Upper lobe of right lung (tissue), 1 donor: ENCODE data around the gene SH3GL3. TPM values are rescaled to one million over a fixed set of nuclear protein-coding genes. Genes with fewer than 3 reads are reported as not detected.

Experiments
- ATAC-seq: fragments of 200-7000 bp; cut with Tn5 transposase; one replicate; pipeline ENCODE4 v1.9.1; 2020; ENCODE audit warnings: mild to moderate bottlenecking, moderate library complexity
- DNase-seq: peaks from one replicate; pipeline ENCODE4 v3.0.0-alpha.2; 2020
- H3K27ac ChIP-seq: fragments of 200-600 bp; one replicate; pipeline ENCODE4 v1.8.0; 2022
- H3K27me3 ChIP-seq: fragments of 200-600 bp; one replicate; pipeline ENCODE4 v1.8.0; 2022; ENCODE audit warnings: mild to moderate bottlenecking
- H3K36me3 ChIP-seq: fragments of 200-600 bp; one replicate; pipeline ENCODE4 v1.8.0; 2022
- H3K4me1 ChIP-seq: fragments of 200-600 bp; one replicate; pipeline ENCODE4 v1.8.0; 2022
- H3K4me3 ChIP-seq: fragments of 200-600 bp; one replicate; pipeline ENCODE4 v1.8.0; 2022; ENCODE audit warnings: mild to moderate bottlenecking
- H3K9me3 ChIP-seq: fragments of 200-600 bp; one replicate; pipeline ENCODE4 v1.8.0; 2022
- CTCF ChIP-seq: fragments of 200-600 bp; IDR thresholded peaks from one replicate; pipeline ENCODE4 v1.8.0; 2022; ENCODE audit warnings: antibody characterized with exemption
- intact Hi-C: fragments of 100-400 bp; cut with DNase I; formaldehyde crosslinking; loops from one replicate; pipeline ENCODE4 v1.11.0; 2022
- total RNA-seq: library from RNA; stranded (reverse); fragmentation: NEBNext Ultra II Directional; extraction: Animal tissue kit (Norgen Biotek cat#: 25700); gene quantifications from one replicate; pipeline ENCODE4 v1.2.1, GENCODE V29; 2021
- donor health status: DM: no; HTN: yes; CAD: no; lungs with severe emphysema.

The SH3GL3 gene
- total RNA-seq, 1 donor from 2014 or later: 3.4 TPM

- peaks cover 2% of the 10 kb centered on the region for H3K4me1 ChIP-seq
- TF ChIP-seq CTCF: no peak
- H3K9me3 ChIP-seq: no peaks in the 10 kb centered on the region
- no peak overlapping the region for H3K4me3 ChIP-seq
- no peaks in the 10 kb centered on the region for H3K27me3 ChIP-seq
- intact Hi-C loops: no loop called here
- ATAC-seq (no peak), DNase-seq (no peak)
- no peak overlapping the region for H3K27ac ChIP-seq
- H3K36me3 ChIP-seq: no peaks in the 10 kb centered on the region
Observed at GRCh38 chr15:83613714-83614113, 166.6 kb downstream of the SH3GL3 start.

- no peaks in the 10 kb centered on the region for H3K9me3 ChIP-seq
- intact Hi-C loops: no loop called here
- ATAC-seq: no peak
- H3K27me3 ChIP-seq: no peaks in the 10 kb centered on the region
- H3K4me3 ChIP-seq: no peak overlapping the region
- no peak for TF ChIP-seq CTCF
- H3K27ac ChIP-seq: no peak overlapping the region
- DNase-seq: no peak
- H3K4me1 ChIP-seq: peaks cover 2% of the 10 kb centered on the region
- no peaks in the 10 kb centered on the region for H3K36me3 ChIP-seq
Observed at GRCh38 chr15:83616840-83617239, 169.7 kb downstream of the SH3GL3 start.

- Histone ChIP-seq H3K4me3 (no peak overlapping the region), H3K4me1 (no peaks in the 10 kb centered on the region), H3K27ac (no peak overlapping the region), H3K9me3 (no peaks in the 10 kb centered on the region), H3K36me3 (no peaks in the 10 kb centered on the region), H3K27me3 (no peaks in the 10 kb centered on the region)
- intact Hi-C loops: no loop called here
- DNase-seq (no peak), ATAC-seq (no peak)
- TF ChIP-seq CTCF: no peak
Observed at GRCh38 chr15:83626171-83626802, 179.1 kb downstream of the SH3GL3 start.

GRCh38 chr15:83631534-83631933, 184.4 kb downstream of the SH3GL3 start:
- H3K36me3 ChIP-seq: no peaks in the 10 kb centered on the region
- H3K9me3 ChIP-seq: no peaks in the 10 kb centered on the region
- H3K4me3 ChIP-seq: no peak overlapping the region
- ATAC-seq (no peak), DNase-seq (no peak)
- H3K4me1 ChIP-seq: no peaks in the 10 kb centered on the region
- intact Hi-C loops: no loop called here
- H3K27ac ChIP-seq: no peak overlapping the region
- TF ChIP-seq CTCF: no peak
- no peaks in the 10 kb centered on the region for H3K27me3 ChIP-seq

GRCh38 chr15:83643201-83643600, 196.1 kb downstream of the SH3GL3 start:
- TF ChIP-seq CTCF: no peak
- DNase-seq: no peak
- Histone ChIP-seq H3K27ac (no peak overlapping the region), H3K27me3 (no peaks in the 10 kb centered on the region), H3K4me1 (no peaks in the 10 kb centered on the region), H3K9me3 (no peaks in the 10 kb centered on the region), H3K4me3 (no peak overlapping the region), H3K36me3 (no peaks in the 10 kb centered on the region)
- intact Hi-C loops: no loop called here
- ATAC-seq: no peak

GRCh38 chr15:83644439-83644838, 197.3 kb downstream of the SH3GL3 start:
- ATAC-seq (no peak), DNase-seq (no peak)
- H3K27me3 ChIP-seq: no peaks in the 10 kb centered on the region
- no peaks in the 10 kb centered on the region for H3K4me1 ChIP-seq
- H3K4me3 ChIP-seq: no peak overlapping the region
- H3K9me3 ChIP-seq: no peaks in the 10 kb centered on the region
- no peak overlapping the region for H3K27ac ChIP-seq
- H3K36me3 ChIP-seq: no peaks in the 10 kb centered on the region
- intact Hi-C loops: no loop called here
- no peak for TF ChIP-seq CTCF
